B cell (primary cell): ENCODE measurements around the gene LRRC4C. TPM values are rescaled to one million over a fixed set of nuclear protein-coding genes. Genes with fewer than 3 reads are reported as not detected.

Source experiments
- ATAC-seq: fragments of 200-7000 bp; cut with Tn5 transposase; one replicate; pipeline ENCODE4 v1.10.0; 2021; ENCODE audit warnings: low read depth, mild to moderate bottlenecking, moderate number of reproducible peaks, moderate library complexity
- CTCF ChIA-PET: fragments of 350-600 bp; sonication (Branson Sonifier 250); formaldehyde crosslinking; loops from one replicate; lab custom pipeline; 2021; ENCODE audit warnings: antibody characterized with exemption, inconsistent platforms; lab: Charles Lee
- POLR2A ChIA-PET: fragments of 350-600 bp; sonication (Branson Sonifier 250); formaldehyde crosslinking; loops from one replicate; lab custom pipeline; 2021; ENCODE audit warnings: antibody characterized with exemption; lab: Charles Lee
- DNase-seq: peaks from one replicate; pipeline ENCODE4 v3.0.0; 2013
- H2AFZ ChIP-seq: 2 replicates; pipeline ENCODE4 v1.6.1; 2012; ENCODE audit warnings: mild to moderate bottlenecking, low read depth, low read length; ENCODE audit not compliant: insufficient read depth, poor library complexity, severe bottlenecking
- H3K27ac ChIP-seq, 2 donors: 1 replicate in 1 of 2; 2 replicates in 1 of 2; pipeline ENCODE4 v1.5.1; 2012 to 2013; ENCODE audit warnings: low read length in 2 of 2, mild to moderate bottlenecking in 2 of 2, moderate library complexity in 1 of 2
- H3K27me3 ChIP-seq, 4 experiments: fragments of 200-600 bp in 1 of 4; sonication (generic) in 1 of 4; replicated peaks in 1 of 4; 1 replicate in 2 of 4; 2 replicates in 2 of 4; pipeline versions ENCODE4 v1.6.1 to v1.7.0; 2013 to 2016; ENCODE audit warnings: low read length in 3 of 4, mild to moderate bottlenecking in 2 of 4, mixed read lengths in 1 of 4, moderate library complexity in 1 of 4; ENCODE audit not compliant: insufficient read depth in 4 of 4, control insufficient read depth in 3 of 4; ENCODE audit errors: control extremely low read depth in 1 of 4
- H3K36me3 ChIP-seq, 2 experiments: replicated peaks in 1 of 2; 1 replicate in 1 of 2; 2 replicates in 1 of 2; pipeline versions ENCODE4 v1.6.1 to v1.7.1; 2013; ENCODE audit warnings: low read length in 1 of 2; ENCODE audit not compliant: insufficient read depth in 2 of 2, control insufficient read depth in 1 of 2; ENCODE audit errors: control extremely low read depth in 1 of 2, extremely low read depth in 1 of 2
- H3K4me1 ChIP-seq, 2 donors: fragments of 200-600 bp in 1 of 2; sonication (generic) in 1 of 2; 1 replicate in 1 of 2; 2 replicates in 1 of 2; pipeline versions ENCODE4 v1.5.1 to v1.6.1; 2013 to 2017; ENCODE audit warnings: low read length in 2 of 2; ENCODE audit not compliant: control insufficient read depth in 2 of 2, insufficient read depth in 2 of 2
- H3K4me2 ChIP-seq: replicated peaks from 2 replicates; pipeline ENCODE3; 2012; ENCODE audit warnings: mild to moderate bottlenecking, low read depth, low read length; ENCODE audit not compliant: poor library complexity, severe bottlenecking
- H3K4me3 ChIP-seq, 5 experiments: fragments of 200-600 bp in 1 of 5; sonication (generic) in 1 of 5; 1 replicate in 3 of 5; 2 replicates in 2 of 5; pipeline versions ENCODE4 v1.5.1 to v1.7.0; 2011 to 2016; ENCODE audit warnings: low read length in 4 of 5, mild to moderate bottlenecking in 4 of 5, low read depth in 2 of 5, control low read depth in 1 of 5, moderate library complexity in 1 of 5; ENCODE audit not compliant: insufficient read depth in 1 of 5; ENCODE audit errors: control extremely low read depth in 1 of 5, extremely low read depth in 1 of 5
- H3K79me2 ChIP-seq: fragments of 200-600 bp; sonication (generic); one replicate; pipeline ENCODE4 v1.6.0; 2016; ENCODE audit warnings: low read length; ENCODE audit not compliant: control insufficient read depth, insufficient read depth
- H3K9ac ChIP-seq: fragments of 200-600 bp; sonication (generic); 2 replicates; pipeline ENCODE4 v1.6.1; 2017; ENCODE audit warnings: mild to moderate bottlenecking, low read length, moderate library complexity
- H3K9me3 ChIP-seq, 3 donors: one replicate each; pipeline versions ENCODE4 v1.6.1 to v1.7.1; 2013; ENCODE audit warnings: low read length in 2 of 3; ENCODE audit not compliant: control insufficient read depth in 2 of 3, insufficient read depth in 1 of 3; ENCODE audit errors: control extremely low read depth in 1 of 3
- H4K20me1 ChIP-seq: 2 replicates; pipeline ENCODE4 v1.6.0; 2012; ENCODE audit warnings: mild to moderate bottlenecking, low read length; ENCODE audit not compliant: insufficient read depth, control insufficient read depth, poor library complexity, severe bottlenecking
- H3K27ac Mint-ChIP-seq: one replicate; pipeline ENCODE4 v1.8.0; 2021; ENCODE audit warnings: mixed read lengths
- H3K27me3 Mint-ChIP-seq: one replicate; pipeline ENCODE4 v1.8.0; 2021; ENCODE audit warnings: mixed read lengths
- H3K4me1 Mint-ChIP-seq: one replicate; pipeline ENCODE4 v1.8.0; 2021; ENCODE audit warnings: mixed read lengths
- H3K4me3 Mint-ChIP-seq: one replicate; pipeline ENCODE4 v1.8.0; 2021; ENCODE audit warnings: mixed read lengths
- H3K9me3 Mint-ChIP-seq: one replicate; pipeline ENCODE4 v1.8.0; 2022; ENCODE audit warnings: mixed read lengths; ENCODE audit not compliant: insufficient read depth
- EZH2 ChIP-seq: IDR thresholded peaks from 2 replicates; pipeline ENCODE4 v1.6.1; 2012; ENCODE audit warnings: borderline replicate concordance, low read depth, mild to moderate bottlenecking, moderate library complexity, low read length; ENCODE audit not compliant: insufficient read depth, poor library complexity, severe bottlenecking
- WGBS: methylation state at CpG from one replicate; pipeline ENCODE4 v1.1.5; 2013; ENCODE audit warnings: missing lambda C conversion rate; ENCODE audit not compliant: insufficient coverage; 5-methylcytosine and 5-hydroxymethylcytosine counted together
- intact Hi-C: fragments of 100-400 bp; cut with micrococcal nuclease; formaldehyde crosslinking; loops from one replicate; pipeline ENCODE4 v1.10.0; 2022
- polyA plus RNA-seq: library from polyadenylated mRNA; depleted of rRNA; stranded (reverse); fragments of >200 nt; gene quantifications from 2 replicates; pipeline ENCODE4 v1.2.3, GENCODE V29; 2012
- total RNA-seq, 2 donors: library from RNA; stranded (reverse); fragments of 120-200 nt in 1 of 2; gene quantifications; 1 replicate in 1 of 2; 2 replicates in 1 of 2; pipeline versions ENCODE4 v1.2.3 to v1.2.4, GENCODE V29; 2013 to 2022
- TF ChIP-seq, protein P1 (sequence below): fragments of 200-600 bp; IDR thresholded peaks from one replicate; pipeline ENCODE4 v1.8.0; 2022; ENCODE audit warnings: antibody characterized with exemption, mild to moderate bottlenecking

The LRRC4C gene
- total and polyA plus RNA-seq, 2 donors (not counting 1 experiment from before 2014, with no cell fraction given), result 0.57 TPM; not detected in 1

DNA sequence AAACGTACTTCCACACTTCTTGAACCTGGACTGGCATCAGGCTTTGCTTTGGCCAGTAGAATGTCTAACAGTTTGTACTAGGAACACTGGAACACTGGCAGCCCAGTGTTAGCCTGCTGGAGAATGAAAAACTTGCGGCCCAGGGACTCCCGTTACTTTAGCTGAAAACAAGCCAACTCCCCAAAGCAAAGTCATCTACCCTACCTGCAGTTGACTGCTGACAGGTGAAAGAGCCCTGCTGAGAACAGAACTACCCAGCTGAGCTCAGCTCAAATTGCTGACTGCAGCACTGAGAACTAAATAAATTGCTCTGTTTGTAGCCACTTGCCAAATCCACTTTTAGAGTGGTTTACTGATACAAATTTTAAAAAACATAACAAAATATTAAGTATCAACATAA, 342.5 kb downstream of the LRRC4C start:
- no peaks in the 10 kb centered on the region for H3K79me2 ChIP-seq
- no peaks in the 10 kb centered on the region for H3K9me3 Mint-ChIP-seq
- no peak overlapping the region for H3K27ac ChIP-seq
- DNase-seq (no peak), ATAC-seq (no peak)
- 49% methylated on average over 3 of the region's 3 CpGs for WGBS
- no peaks in the 10 kb centered on the region for H3K27me3 Mint-ChIP-seq
- H3K9ac ChIP-seq, result no peak overlapping the region
- H4K20me1 ChIP-seq, result no peaks in the 10 kb centered on the region
- H3K4me3 ChIP-seq, result no peak overlapping the region
- no peak overlapping the region for H3K4me3 Mint-ChIP-seq
- H3K36me3 ChIP-seq, result no peaks in the 10 kb centered on the region
- H3K4me1 ChIP-seq, result no peaks in the 10 kb centered on the region
- no peak overlapping the region for H3K4me2 ChIP-seq
- no peak overlapping the region for H3K27ac Mint-ChIP-seq
- H3K27me3 ChIP-seq, result no peaks in the 10 kb centered on the region
- no peak overlapping the region for H2AFZ ChIP-seq
- ChIA-PET CTCF (no interaction called here), POLR2A (no interaction called here)
- no peaks in the 10 kb centered on the region for H3K4me1 Mint-ChIP-seq
- H3K9me3 ChIP-seq, result no peaks in the 10 kb centered on the region
- intact Hi-C loops, result no loop called here
- TF ChIP-seq EZH2, result no peak
- TF ChIP-seq, protein P1, sequence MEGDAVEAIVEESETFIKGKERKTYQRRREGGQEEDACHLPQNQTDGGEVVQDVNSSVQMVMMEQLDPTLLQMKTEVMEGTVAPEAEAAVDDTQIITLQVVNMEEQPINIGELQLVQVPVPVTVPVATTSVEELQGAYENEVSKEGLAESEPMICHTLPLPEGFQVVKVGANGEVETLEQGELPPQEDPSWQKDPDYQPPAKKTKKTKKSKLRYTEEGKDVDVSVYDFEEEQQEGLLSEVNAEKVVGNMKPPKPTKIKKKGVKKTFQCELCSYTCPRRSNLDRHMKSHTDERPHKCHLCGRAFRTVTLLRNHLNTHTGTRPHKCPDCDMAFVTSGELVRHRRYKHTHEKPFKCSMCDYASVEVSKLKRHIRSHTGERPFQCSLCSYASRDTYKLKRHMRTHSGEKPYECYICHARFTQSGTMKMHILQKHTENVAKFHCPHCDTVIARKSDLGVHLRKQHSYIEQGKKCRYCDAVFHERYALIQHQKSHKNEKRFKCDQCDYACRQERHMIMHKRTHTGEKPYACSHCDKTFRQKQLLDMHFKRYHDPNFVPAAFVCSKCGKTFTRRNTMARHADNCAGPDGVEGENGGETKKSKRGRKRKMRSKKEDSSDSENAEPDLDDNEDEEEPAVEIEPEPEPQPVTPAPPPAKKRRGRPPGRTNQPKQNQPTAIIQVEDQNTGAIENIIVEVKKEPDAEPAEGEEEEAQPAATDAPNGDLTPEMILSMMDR, result no peak

DNA sequence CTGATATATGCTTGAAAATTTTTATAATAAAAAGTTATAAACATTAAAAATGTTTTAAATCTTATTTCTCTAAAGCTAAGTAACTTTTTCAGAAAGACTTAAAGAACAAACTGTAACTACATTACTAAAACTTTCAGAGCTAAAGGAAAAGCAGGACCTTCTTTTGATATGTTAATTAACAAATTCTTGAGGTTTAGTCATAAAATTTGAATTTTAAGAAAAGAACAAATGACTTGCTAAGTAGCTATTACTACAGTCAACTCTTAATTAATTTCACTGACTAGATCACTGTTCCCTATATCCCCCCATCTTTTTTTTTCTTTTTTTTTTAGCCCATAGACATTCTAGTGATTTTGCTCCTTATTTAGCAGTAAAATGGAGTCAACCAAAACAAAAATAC, 344.4 kb downstream of the LRRC4C start:
- Histone ChIP-seq H3K27ac (no peak overlapping the region), H3K4me3 (no peak overlapping the region), H2AFZ (no peak overlapping the region), H3K4me2 (no peak overlapping the region), H3K79me2 (no peaks in the 10 kb centered on the region), H3K27me3 (no peaks in the 10 kb centered on the region), H3K36me3 (no peaks in the 10 kb centered on the region), H3K9ac (no peak overlapping the region), H3K4me1 (no peaks in the 10 kb centered on the region), H4K20me1 (no peaks in the 10 kb centered on the region), H3K9me3 (no peaks in the 10 kb centered on the region)
- intact Hi-C loops, result no loop called here
- no peak for TF ChIP-seq EZH2
- TF ChIP-seq, protein P1, result no peak
- ChIA-PET CTCF (no interaction called here), POLR2A (no interaction called here)
- no peaks in the 10 kb centered on the region for H3K27me3 Mint-ChIP-seq
- ATAC-seq (no peak), DNase-seq (no peak)
- no peak overlapping the region for H3K4me3 Mint-ChIP-seq
- no peak overlapping the region for H3K27ac Mint-ChIP-seq
- H3K4me1 Mint-ChIP-seq, result no peaks in the 10 kb centered on the region
- H3K9me3 Mint-ChIP-seq, result no peaks in the 10 kb centered on the region
